ENCODE data around the gene HSD17B12. TPM values are rescaled to one million over a fixed set of nuclear protein-coding genes. Genes with fewer than 3 reads are reported as not detected.

HSD17B12 gene
- total and polyA plus RNA-seq, 2 of the 4 experiments (the other 2 are of a cell fraction), result 38.0 to 44.6 TPM

- H3K36me3 ChIP-seq (ENCODE audit: control insufficient read depth, insufficient read depth, low read length), result peaks cover 45% of the 10 kb centered on the region
- ChIA-PET POLR2A (ENCODE audit: unreplicated experiment) (no interaction called here), CTCF (no interaction called here)
- intact Hi-C loops (cut with micrococcal nuclease), result no loop called here
- no TSS peak for BruUV-seq (replicated peaks)
- H2AK9ac ChIP-seq (replicated peaks; ENCODE audit: low read depth, low read length, poor library complexity), result no peak overlapping the region
- no peak overlapping the region for H3K27ac ChIP-seq (ENCODE audit: insufficient read depth, low read length)
- WGBS, 2 experiments (ENCODE audit: extremely low coverage in 2 of 2, insufficient read length in 1 of 2), result no CpG with 5 or more reads among the region's 2 CpGs
- no peaks in the 10 kb centered on the region for H3K9me3 ChIP-seq (ENCODE audit: control insufficient read depth, insufficient read depth, low read length)
- no peak overlapping the region for H4K8ac ChIP-seq (ENCODE audit: low read depth in 2 of 2, low read length in 2 of 2)
- H3K23ac ChIP-seq (ENCODE audit: low read depth, low read length), result no peak overlapping the region
- no peak overlapping the region for H3K4me2 ChIP-seq (ENCODE audit: low read depth, low read length)
- dilution Hi-C loops (cut with HindIII; ENCODE audit: low sequenced_read_pairs, unreplicated experiment), result no loop called here
- no peak overlapping the region for H3K4ac ChIP-seq (ENCODE audit: low read depth, low read length)
- H2AK5ac ChIP-seq (ENCODE audit: low read depth, low read length), result no peak overlapping the region
- H4K91ac ChIP-seq (ENCODE audit: insufficient read depth, low read depth, low read length), result no peak overlapping the region
- ATAC-seq (ENCODE audit: low read depth) (no peak), DNase-seq (no peak)
- no peaks in the 10 kb centered on the region for H3K27me3 ChIP-seq (ENCODE audit: control insufficient read depth, insufficient read depth, low read length)
- H3K4me3 ChIP-seq (ENCODE audit: insufficient read depth, low read depth, low read length), result no peak overlapping the region
- no peak overlapping the region for H2BK15ac ChIP-seq (ENCODE audit: low read depth, low read length)
- peaks cover 0 to 5% of the 10 kb centered on the region in 2 experiments; a peak in 2 of 4 replicates for H3K79me1 ChIP-seq (ENCODE audit: low read depth in 1 of 2, low read length in 2 of 2)
- no peaks in the 10 kb centered on the region for H3K4me1 ChIP-seq (ENCODE audit: control insufficient read depth, insufficient read depth, low read length)
- no peaks in the 10 kb centered on the region for H4K20me1 ChIP-seq (ENCODE audit: insufficient read depth, low read length)
- H4K5ac ChIP-seq (ENCODE audit: low read depth, low read length), result no peak overlapping the region
- no peak overlapping the region for H3K9ac ChIP-seq (ENCODE audit: low read depth, low read length)
- H2BK5ac ChIP-seq (ENCODE audit: low read depth, low read length, poor library complexity, severe bottlenecking), result no peak overlapping the region
- H2BK120ac ChIP-seq (ENCODE audit: low read depth, low read length), result no peak overlapping the region
- no peak overlapping the region for H3K56ac ChIP-seq (ENCODE audit: extremely low read depth, insufficient read depth, low read length)
- in situ Hi-C loops (cut with MboI; ENCODE audit: low sequenced_read_pairs), result no loop called here
- H3K18ac ChIP-seq (ENCODE audit: low read depth, low read length), result no peak overlapping the region
- H3K14ac ChIP-seq (replicated peaks; ENCODE audit: low read depth, low read length), result no peak overlapping the region
- H2BK20ac ChIP-seq (ENCODE audit: low read depth, low read length), result no peak overlapping the region
- H3K9me1 ChIP-seq (ENCODE audit: insufficient read depth, low read length), result no peaks in the 10 kb centered on the region
- no peak overlapping the region for H2AFZ ChIP-seq (replicated peaks; ENCODE audit: low read length, poor library complexity)
- TF ChIP-seq RAD21 (IDR thresholded peaks at IDR 0.05; ENCODE audit: low read length) (no peak), MXI1 (IDR thresholded peaks at IDR 0.05; ENCODE audit: borderline replicate concordance, low read depth, low read length) (no peak), BHLHE40 (IDR thresholded peaks at IDR 0.05; ENCODE audit: low read depth, low read length) (no peak), CHD1 (IDR thresholded peaks at IDR 0.05; ENCODE audit: low read depth, low read length) (no peak), RFX5 (IDR thresholded peaks at IDR 0.05; ENCODE audit: low read depth, low read length) (no peak), FOS (IDR thresholded peaks at IDR 0.05; ENCODE audit: low read depth, low read length) (no peak), USF2 (IDR thresholded peaks at IDR 0.05; ENCODE audit: low read depth, low read length) (no peak)
- TF ChIP-seq, protein P1, sequence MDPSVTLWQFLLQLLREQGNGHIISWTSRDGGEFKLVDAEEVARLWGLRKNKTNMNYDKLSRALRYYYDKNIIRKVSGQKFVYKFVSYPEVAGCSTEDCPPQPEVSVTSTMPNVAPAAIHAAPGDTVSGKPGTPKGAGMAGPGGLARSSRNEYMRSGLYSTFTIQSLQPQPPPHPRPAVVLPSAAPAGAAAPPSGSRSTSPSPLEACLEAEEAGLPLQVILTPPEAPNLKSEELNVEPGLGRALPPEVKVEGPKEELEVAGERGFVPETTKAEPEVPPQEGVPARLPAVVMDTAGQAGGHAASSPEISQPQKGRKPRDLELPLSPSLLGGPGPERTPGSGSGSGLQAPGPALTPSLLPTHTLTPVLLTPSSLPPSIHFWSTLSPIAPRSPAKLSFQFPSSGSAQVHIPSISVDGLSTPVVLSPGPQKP (IDR thresholded peaks at IDR 0.05; ENCODE audit: borderline replicate concordance, low read depth, low read length), result no peak
- TF ChIP-seq, protein P2, sequence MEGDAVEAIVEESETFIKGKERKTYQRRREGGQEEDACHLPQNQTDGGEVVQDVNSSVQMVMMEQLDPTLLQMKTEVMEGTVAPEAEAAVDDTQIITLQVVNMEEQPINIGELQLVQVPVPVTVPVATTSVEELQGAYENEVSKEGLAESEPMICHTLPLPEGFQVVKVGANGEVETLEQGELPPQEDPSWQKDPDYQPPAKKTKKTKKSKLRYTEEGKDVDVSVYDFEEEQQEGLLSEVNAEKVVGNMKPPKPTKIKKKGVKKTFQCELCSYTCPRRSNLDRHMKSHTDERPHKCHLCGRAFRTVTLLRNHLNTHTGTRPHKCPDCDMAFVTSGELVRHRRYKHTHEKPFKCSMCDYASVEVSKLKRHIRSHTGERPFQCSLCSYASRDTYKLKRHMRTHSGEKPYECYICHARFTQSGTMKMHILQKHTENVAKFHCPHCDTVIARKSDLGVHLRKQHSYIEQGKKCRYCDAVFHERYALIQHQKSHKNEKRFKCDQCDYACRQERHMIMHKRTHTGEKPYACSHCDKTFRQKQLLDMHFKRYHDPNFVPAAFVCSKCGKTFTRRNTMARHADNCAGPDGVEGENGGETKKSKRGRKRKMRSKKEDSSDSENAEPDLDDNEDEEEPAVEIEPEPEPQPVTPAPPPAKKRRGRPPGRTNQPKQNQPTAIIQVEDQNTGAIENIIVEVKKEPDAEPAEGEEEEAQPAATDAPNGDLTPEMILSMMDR (conservative IDR thresholded peaks at IDR 0.05; ENCODE audit: low read depth, low read length), result no peak
Observed at GRCh38 chr11:43895601-43896000, 215.1 kb downstream of the HSD17B12 start.

Measured in IMR-90 (cell line).